DMS114 treated with DMSO at 0.1 percent for 48 hours (cell line): ENCODE results near the gene BOK.
"Not testable (repeated sequence)": the region's sequence is repeated elsewhere in the genome, so short reads cannot be mapped to it uniquely, and the experiment has no call there.

Experiments
- DNase-seq: peaks from one replicate; lab custom pipeline; 2025; ENCODE audit not compliant: unreplicated experiment; lab: John Stamatoyannopoulos, UW

Gene BOK

GRCh38 chr2:241558532-241559322 is at the start of gene BOK:
TSS of gene BOK (plus strand) at chr2:241558745. CDS start at chr2:241559484, 739 bp downstream.
- DNase-seq, result peak; percentile 62

DNA sequence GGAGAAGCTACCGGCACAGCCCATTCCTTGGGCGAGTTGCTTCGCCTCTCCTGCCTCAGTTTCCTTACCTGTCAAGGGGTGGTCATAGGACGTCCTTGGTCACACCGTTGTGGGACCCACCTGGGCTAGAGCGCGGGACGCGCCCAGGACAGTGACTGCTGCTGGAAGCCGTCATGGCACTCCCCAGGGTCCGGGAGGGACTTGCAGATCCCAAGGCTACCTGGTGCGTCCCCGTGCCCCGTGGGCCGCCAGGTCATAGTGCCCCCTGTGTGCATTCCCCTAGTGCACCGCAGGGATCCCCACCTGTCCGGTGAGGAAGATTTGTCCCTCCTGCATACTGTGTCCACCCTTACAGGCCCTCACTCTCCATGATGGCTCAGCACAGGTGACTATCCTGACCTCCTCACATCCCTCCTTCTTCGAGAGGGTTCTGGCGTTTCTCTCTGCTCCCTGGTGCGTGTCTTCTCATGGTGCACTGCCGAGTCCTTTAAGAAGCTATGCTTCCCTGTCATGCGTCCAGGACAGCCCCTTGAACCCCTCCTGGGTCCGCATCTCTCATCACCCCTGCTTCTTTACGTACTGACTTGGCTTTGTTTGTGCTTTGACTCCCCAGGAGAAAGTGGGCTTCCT is 49.3 kb upstream of the BOK start:
- DNase-seq, result no peak

DNA sequence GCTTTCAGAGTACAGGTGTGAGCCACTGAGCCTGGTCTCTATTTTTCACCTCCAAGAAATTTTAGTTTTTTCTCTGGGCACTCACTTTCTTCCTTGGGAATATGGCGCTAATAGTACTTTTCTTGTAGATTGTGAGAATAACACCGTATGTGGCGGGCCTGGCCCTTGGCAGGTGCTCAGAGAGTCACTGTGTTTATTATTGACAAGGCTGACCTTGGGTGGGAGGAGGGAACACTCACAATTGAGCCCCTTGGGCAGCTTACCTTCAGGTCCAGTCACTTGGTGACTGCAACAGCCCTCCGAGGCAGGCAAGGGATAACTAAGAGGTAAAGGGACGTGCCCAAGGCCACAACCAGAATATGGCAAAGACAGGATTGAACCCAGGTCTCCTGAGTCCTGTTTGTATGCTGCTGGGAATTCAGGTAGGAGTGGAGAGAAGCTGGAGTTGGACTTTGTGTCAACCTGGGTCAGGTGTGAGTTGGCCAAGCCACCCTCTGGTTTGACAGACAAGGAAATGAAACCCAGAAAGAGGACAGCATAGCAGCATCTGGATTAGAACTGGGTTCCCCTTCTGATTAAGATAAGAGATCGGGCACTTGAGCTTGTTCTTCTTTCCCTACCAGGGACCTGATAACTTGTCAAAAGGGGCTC is 47.3 kb upstream of the BOK start:
- no peak for DNase-seq

GRCh38 chr2:241514553-241514952 is 44.0 kb upstream of the BOK start:
- no peak for DNase-seq

DNA sequence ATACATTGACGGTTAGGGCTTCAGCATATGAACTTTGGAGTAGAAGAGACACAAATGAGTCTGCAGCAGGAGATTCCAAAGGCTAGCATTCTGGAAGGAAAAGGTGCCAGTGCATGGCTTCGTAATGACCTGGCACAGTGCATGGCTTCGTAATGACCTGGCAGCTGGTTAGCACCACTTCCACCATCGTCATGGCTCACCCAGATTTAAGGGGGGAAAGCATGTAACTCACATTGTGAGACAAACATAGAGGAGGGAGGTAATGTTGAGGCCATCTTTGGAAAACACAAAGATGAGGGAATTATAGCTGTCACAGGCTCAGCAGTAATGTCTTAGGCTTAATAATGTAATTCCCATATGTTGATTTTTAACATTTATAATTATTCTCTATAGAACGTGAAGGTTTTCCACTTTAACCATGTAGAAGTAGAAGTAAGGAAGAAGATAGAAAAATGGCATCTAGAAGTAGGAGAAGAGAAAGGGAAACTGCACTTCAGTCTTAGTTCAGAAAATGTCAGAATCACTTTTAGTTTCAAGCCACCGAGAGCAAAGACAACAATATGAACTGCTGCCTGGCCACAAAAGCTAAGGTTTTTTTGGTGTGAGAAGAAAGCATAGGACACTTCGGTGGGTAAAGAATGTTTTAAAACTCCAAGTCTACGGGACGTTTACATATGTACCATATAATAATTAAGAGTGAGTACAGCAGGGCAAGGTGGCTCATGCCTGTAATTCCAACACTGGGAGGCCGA is 43.4 kb upstream of the BOK start:
- peak; percentile 23 for DNase-seq

DNA sequence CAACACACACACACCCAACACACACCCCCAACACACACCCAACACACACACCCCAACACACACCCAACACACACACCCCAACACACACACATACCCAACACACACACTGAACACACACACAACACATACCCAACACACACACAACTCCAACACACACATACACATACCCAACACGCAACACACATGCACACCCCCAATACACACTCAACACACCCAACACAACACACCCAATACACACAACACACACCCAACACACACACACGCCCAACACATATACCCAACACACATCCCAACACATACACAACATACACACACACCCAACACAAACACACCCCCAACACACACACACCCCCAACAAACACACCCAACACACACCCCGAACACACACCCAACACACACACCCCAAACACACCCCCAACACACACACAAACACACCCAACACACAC is 42.0 kb upstream of the BOK start:
- DNase-seq, result no peak

DNA sequence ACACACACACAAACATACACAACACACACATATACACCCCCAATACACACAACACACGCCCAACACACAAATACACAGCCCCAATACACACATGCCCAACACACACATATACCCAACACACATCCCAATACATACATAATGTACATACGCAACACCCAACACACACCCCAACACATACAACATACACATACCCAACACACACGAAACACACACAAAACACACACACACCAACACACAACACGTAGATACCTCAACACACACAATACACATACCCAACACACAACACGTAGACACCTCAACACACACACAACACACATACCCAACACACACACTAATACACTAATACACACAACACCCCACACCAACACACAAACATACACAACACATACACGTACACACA is 41.2 kb upstream of the BOK start:
- no peak for DNase-seq

GRCh38 chr2:241519669-241520068 is 38.9 kb upstream of the BOK start:
- no peak for DNase-seq

DNA sequence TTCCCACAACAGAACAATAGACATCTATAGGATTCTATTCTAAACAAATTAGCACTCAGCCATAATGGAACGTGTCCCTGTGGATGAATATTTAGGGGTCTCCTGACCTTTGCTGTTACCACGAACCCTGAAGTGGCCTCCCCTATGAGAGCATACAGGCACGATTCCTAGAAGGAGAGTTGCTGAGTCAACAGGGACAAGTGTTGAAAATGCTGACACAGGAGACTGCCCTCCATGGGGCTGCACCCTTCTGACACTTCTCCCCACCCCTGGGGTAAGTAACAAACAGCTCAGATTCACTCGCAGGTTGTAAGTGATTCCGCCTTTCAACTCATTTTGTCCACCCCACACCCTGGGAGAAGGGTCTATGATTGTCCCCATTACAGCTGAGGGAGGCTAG is 36.1 kb upstream of the BOK start:
- no peak for DNase-seq

DNA sequence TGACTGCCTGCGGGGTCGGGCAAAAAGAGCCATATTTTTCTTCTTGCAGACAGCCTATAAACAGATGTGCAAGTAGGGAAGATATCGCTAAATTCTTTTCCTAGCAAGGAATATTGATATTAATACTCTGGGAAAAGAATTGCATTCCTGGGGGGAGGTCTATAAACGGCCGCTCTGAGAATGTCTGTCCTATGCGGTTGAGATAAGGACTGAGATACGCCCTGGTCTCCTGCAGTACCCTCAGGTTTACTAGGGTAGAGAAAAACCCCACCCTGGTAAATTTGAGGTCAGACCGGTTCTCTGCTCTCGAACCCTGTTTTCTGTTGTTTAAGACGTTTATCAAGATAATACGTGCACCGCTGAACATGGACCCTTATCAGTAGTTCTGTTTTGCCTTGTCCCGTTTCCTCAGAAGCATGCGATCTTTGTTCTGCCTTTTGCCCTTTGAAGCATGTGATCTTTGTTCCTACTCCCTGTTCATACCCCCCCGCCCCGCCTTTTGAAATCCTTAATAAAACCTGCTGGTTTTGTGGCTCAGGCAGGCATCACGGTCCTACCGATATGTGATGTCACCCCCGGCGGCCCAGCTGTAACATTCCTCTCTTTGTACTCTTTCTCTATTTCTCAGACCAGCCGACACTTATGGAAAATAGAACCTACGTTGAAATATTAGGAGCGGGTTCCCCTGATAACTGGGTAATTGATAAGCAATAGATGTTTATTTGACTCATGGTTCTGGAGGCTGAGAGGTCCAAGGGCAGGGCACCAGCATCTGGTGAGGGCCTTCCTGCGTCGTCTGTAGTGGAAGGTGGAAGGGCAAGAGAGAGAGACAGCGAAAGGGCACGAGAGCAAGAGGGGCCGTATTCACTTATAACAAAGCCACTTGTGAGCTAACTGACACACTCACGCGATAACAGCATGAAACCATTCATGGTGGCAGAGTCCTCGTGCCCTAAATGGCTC is 32.4 kb upstream of the BOK start:
- DNase-seq, result not testable (repeated sequence)

DNA sequence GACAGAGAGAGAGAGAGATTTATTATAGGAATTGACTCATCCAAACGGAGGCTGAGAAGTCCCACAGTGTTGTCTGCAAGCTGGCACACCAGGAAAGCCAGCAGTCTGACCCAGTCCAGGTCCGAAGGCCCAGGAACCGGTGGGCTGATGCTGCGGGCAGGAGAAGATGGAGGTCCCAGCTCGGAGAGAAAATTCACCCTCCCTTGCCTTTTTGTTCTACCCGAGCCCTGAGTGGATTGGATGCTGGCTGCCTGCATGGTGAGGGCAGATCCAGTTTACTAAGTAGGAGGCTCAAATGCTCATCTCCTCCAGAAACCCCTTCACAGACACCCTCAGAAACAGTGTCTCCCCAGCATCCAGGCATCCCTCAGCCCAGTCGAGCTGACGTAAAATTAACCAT is 28.0 kb upstream of the BOK start:
- DNase-seq, result no peak

DNA sequence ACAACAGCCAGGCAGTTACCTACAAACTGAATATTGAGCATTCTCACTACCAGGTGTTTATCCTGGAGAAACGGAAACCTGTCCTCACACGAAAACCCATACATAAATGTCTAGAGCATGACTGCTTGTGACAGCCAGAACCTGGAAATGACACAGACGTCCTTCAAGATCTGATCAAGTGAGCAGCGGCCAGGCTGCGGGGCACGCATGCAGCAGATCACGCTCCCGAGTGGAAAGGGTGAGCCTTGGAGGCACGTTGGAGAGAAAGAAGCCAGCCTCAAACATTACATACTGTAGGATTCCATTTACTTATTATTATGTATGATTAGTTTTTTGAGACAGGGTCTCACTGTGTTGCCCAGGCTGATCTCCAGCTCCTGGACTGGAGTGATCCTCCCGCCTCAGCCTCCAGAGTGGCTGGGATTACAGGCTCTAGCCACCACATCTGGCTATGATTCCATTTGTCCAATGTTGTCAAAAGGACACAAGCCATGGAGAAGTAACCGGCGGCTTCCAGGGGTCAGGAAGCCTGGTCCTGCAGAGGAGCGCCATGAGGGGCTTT is 27.3 kb upstream of the BOK start:
- no peak for DNase-seq

DNA sequence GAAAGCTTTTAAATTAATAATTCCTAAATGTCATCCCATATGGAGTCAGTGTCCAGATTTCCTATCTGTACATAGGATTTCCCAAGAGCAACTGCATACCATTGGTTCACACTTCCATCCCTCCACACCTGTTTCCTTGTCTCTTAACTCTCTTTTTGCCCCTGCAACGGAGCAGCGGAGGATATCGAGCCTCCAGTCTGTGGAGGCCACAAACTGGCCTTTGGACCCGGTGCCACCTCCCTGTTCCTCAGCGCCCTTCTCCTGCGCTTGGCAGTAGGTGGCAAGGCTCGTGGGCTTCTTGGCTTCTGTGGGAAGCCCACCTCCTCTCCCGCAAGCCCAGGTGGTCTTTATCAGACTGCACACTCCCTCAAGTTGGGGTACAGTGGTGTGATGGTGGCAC is 26.4 kb upstream of the BOK start:
- no peak for DNase-seq

DNA sequence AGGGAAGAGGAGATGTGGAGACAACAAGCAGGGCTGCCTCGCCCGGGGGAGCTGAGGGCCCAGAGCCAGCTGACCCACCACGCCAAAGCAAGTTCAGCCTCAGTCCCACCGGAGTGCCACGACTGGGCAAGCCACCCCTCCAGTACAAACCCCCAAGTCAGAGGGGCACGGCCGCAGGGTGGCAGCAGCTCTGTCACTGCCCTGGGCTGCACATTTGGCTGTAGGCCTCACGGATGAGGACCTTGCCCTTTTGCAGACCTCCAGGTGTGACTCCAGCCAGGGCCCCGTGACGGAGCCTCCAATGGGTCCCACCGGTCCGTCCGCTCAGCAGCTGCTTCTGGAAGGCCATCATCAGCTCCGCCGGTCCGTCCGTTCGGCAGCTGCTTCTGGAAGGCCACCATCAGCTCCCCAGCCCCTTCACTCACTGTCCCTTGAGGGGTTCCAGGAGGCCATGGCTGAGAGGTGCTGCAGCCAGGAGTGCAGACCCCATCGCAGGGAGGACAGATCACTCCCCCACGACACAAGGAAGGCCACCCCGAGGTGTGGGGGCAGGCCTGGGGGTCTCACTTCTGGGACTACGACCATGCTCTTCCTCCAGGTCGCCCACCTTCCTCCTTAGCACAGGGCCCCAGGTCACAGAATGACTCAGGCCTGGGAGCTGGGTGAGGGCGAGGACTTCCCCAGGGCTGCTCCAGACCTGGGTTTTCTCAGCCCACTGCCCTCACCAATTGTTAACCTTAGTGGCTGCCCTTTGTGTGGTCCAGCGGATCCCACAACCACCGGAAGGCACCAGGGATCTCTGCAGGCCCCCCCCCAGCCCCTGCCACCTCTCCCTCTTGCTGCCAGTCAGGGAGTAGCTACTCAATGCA is 25.6 kb upstream of the BOK start:
- DNase-seq, result no peak

DNA sequence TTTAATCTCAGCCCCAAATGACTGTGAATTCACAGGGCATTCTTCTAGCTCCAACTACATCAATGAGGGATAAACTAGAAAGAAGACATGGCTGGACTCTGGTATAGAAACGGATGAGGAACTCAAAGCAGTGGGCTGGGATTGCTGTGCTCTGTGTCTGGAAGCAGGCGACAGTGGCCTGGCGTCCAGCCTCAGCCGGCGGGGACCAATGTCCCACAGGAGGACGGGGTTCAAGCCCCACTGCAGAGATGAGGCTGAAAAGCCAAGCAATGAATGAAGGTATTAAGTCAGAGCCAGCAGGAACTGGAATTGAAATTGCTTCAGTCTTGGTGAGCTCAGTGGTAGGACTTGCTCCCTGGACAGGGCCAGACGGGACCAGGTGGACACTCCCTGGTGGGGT is 24.3 kb upstream of the BOK start:
- DNase-seq, result no peak

- no peak for DNase-seq
These were observed 23.7 kb upstream of the BOK start for GRCh38 chr2:241534701-241535375.

DNA sequence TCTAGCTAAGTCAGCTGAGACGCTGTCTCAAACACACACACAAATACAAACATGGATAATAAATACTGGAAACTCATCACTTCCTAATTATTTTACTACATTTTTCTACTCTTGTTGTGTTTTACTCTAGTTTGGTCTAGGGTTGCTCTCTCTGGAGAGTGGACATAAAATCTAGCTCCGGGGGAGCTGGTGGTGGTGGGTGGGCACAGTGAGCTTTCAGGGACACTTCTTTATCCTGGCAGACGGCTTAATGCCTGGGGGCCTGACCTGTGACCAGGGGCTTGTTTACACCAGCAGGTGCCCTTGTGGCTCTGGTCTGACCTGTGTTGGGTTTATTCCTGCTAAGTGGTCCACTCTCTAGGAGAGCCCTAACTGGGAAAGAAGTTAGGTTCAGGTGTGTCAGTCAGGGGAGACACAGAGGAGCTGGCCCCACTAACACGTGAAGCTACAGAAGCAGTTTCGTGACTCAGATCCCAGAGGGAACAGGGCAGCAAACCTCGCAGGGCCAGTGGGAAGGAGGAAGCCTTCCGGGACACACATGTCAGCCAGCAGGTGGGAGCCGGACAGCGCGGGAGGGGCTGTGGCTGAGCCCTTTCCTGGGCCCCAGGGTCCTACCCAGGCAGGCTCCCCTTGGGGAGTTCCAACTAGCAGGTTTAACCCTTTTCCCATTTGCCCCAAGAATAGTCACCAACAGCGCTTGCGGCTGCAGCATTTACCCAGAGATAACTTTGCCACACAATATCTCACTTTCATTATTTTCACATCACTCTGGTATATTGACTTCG is 22.5 kb upstream of the BOK start:
- no peak for DNase-seq
